GM12874 (cell line): Measurements from ENCODE around the gene ZSWIM5.

Source experiments
- TF ChIP-seq, protein P1 (sequence below): IDR thresholded peaks from 2 replicates; pipeline ENCODE4 v1.5.1; 2011; ENCODE audit warnings: low read depth, mild to moderate bottlenecking, control low read depth, low read length, moderate library complexity; ENCODE audit not compliant: insufficient read depth

The ZSWIM5 gene

GRCh38 chr1:45196863-45197262 is 9.5 kb downstream of the ZSWIM5 start:
- TF ChIP-seq, protein P1, sequence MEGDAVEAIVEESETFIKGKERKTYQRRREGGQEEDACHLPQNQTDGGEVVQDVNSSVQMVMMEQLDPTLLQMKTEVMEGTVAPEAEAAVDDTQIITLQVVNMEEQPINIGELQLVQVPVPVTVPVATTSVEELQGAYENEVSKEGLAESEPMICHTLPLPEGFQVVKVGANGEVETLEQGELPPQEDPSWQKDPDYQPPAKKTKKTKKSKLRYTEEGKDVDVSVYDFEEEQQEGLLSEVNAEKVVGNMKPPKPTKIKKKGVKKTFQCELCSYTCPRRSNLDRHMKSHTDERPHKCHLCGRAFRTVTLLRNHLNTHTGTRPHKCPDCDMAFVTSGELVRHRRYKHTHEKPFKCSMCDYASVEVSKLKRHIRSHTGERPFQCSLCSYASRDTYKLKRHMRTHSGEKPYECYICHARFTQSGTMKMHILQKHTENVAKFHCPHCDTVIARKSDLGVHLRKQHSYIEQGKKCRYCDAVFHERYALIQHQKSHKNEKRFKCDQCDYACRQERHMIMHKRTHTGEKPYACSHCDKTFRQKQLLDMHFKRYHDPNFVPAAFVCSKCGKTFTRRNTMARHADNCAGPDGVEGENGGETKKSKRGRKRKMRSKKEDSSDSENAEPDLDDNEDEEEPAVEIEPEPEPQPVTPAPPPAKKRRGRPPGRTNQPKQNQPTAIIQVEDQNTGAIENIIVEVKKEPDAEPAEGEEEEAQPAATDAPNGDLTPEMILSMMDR = no peak

DNA sequence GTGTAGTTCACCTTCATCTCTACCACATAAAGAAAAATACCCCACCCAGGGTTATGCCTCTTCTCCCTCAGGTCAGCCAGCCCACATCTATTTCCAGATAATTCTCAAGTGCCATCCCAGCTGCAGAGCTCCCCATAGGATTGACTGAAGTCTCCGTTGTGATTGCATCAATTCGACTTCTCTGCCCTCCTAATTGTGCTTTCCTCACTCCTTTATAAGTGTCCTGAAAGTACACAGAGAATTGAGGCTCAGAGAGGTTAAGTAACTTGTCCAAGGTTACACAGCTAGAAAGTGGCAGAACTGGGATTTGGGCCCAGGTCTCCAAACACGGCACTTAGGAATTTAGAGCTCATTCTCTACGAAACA is 15.0 kb downstream of the ZSWIM5 start:
- TF ChIP-seq, protein P1 = no peak

DNA sequence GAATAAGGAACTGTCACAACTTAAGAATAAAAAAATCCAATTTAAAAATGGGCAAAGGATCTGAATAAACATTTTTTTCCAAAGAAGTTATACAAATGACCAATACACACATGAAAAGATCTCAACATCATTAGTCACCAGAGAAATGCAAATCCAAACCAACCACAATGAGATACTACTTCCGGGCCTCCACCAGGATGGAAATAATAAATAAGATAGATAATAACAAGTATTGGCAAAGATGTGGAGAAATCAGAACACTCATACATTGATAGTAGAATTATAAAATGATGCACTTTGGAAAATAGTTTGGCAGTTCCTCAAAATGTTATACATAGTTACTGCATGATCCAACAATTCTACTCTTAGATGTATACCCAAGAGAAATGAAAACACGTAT is 18.7 kb downstream of the ZSWIM5 start:
- TF ChIP-seq, protein P1 = no peak

GRCh38 chr1:45177452-45177851 is 29.0 kb downstream of the ZSWIM5 start:
- TF ChIP-seq, protein P1 = no peak

DNA sequence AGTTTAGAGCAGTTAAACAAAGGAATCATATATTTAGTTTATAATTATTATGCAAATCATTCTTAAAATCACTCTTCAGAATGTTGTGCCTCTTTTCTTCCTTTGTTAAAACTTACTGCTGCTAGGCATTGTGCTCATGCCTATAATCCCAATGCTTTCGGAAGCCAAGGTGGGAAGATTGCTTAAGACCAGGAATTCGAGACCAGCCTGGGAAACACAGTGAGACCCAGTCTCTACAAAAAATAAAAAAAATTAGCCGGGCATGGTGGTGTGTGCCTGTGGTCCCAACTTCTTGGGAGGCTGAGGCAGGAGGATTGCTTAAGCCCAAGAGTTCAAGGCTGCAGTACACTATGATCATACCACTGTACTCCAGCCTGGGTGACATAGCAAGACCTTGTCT is 33.6 kb downstream of the ZSWIM5 start:
- TF ChIP-seq, protein P1 = no peak

- TF ChIP-seq, protein P1 = no peak
Measured at GRCh38 chr1:45172005-45172404, 34.4 kb downstream of the ZSWIM5 start.

DNA sequence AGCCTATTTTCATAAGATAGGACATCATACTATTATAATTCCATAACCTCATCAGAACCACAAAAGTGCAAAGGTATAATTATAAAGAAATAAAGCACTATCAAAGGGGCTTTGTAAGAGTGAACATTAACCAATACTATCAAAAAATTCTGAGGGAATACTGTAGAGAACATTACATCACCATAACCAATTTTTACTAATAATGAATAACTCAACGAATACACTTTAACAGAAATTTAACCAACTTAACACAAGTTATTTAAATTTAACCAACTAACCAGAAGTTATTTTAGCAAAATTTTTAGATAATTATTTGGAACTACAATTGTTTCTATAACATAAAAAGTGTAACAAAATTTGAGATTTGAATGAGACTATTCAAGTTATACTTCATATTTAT is 34.8 kb downstream of the ZSWIM5 start:
- TF ChIP-seq, protein P1 = no peak
